A673 (cell line): Measurements from ENCODE around the gene HDAC7.

Experiments
- CTCF ChIP-seq: fragments of 300-800, 200-600 bp; sonication (generic); conservative IDR thresholded peaks from 2 replicates; pipeline ENCODE4 v1.5.1; 2017; ENCODE audit warnings: low read depth, mild to moderate bottlenecking, antibody characterized with exemption, low read length, moderate library complexity, mixed read lengths
- EZH2 ChIP-seq: fragments of 200-600 bp; sonication (generic); IDR thresholded peaks from 2 replicates; pipeline ENCODE4 v1.6.1; 2017; ENCODE audit warnings: borderline replicate concordance, low read depth, mild to moderate bottlenecking, mixed read lengths, antibody characterized with exemption, low read length; ENCODE audit not compliant: poor library complexity, severe bottlenecking

- TF ChIP-seq CTCF, result no peak
- TF ChIP-seq EZH2, result no peak
Measured at GRCh38 chr12:47750229-47750798, 69.4 kb downstream of the HDAC7 start.
